CD4-positive, alpha-beta T cell treated with Interleukin-4 for 1 hour (primary cell): ENCODE measurements around the gene RFNG.

Source experiments
- DNase-seq, 2 donors: peaks; one replicate each; pipeline ENCODE4 v3.0.0-alpha.2; 2020 to 2022

RFNG gene

DNA sequence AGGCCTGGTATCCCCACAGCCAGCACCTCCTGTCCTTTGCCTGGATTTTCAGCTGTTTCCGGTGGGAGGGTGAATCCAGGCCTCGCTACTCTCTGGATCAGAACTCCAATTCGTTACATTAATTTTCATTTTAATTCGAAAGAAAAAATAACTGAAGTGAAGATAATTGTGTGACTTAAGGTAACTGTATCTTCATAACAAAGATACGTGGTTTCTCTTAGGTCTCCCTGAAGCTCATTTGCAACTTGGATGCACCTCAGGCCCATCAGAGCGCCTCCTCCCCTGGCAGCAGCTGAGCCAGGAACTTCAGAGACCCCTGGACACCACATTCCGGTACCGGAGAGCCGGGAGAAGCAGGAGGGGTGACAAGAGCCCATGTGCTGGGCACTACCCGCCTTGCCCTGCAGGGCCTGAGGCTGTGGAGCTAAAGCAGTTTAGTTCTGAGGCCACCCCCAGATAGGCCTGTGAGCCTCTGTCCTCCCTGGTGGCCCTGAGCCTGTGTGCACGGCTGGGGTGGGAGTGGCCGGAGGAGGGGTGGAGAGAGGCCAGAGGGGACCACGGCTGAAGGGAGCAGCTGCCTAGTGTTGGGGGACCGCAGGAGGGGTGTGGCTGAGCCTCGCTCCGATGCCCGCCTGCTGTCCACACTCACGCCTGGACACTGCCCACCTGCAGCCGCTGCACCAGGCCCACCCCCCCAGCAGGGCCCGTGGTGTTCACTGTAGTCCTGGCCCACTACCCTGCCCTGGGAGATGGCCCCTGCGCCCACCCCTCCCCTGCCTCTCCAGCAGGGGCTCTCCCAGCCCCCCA, 25.4 kb upstream of the RFNG start:
- no peak for DNase-seq

DNA sequence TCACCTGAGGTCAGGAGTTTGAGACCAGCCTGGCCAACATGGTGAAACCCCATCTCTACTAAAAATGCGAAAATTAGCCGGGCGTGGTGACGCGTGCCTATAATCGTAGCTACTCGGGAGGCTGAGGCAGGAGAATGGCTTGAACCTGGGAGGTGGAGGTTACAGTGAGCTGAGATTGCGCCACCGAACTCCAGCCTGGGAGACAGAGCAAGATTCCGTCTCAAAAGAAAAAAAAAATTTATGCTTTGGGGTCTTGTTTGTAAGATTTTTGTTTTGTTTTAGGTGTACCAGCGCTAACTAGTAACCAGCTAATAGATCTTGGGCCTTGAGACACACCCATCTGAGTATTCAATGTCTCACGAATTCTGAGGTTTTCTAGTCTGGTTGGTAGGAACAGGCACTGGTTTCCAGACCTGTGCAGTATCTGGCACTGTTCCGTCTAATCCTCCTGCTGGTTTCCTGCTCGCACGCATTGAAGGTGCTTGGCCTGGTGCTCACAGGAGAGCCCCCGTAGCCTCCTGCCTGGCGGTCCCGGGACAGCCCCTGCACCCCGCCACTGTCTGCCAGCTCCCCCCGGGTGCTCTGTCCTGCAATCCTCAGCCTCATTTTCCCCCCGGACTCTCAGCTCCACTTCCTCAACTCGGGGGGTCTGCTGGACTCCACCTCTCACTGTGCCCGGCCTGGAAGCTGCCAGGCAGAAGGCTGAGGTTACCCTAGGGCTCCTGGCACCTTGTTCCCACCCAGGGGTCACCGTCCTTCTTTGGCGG, 24.6 kb upstream of the RFNG start:
- DNase-seq: no peak

DNA sequence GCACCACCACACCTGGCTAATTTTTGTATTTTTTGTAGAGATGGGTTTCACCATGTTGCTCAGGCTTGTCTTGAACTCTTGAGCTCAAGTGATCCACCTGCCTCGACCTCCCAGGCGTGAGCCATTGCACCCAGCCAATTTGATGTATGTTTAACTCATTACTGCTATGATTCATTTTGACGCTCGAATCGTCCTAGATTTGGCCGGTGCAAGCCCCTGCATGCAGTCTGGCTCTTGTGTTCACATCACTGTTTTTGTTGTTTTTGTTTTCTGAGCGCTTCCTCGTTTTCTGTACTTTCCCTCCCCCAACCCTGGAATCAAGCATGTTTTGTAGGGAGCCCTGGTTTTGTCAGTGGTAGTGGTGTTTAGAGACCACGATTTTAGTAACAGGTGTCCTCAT, 21.8 kb upstream of the RFNG start:
- DNase-seq: no peak

DNA sequence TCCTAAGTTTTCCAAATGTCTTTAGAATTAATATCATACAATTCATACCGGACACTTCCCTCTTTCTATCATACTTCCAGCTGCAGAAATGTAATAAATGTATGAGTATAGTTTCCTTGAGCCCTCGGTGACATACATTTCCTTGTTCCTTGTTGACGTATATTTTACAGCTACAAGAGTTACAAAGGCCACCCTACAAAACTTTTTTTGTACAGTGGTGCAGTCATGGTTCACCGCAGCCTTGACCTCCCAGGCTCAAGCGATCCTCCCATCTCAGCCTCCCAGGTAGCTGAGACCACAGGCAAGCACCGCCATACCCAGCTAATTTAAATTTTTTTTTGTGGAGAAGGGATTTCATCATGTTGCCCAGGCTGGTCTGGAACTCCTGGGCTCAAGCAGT, 21.2 kb upstream of the RFNG start:
- DNase-seq: no peak

DNA sequence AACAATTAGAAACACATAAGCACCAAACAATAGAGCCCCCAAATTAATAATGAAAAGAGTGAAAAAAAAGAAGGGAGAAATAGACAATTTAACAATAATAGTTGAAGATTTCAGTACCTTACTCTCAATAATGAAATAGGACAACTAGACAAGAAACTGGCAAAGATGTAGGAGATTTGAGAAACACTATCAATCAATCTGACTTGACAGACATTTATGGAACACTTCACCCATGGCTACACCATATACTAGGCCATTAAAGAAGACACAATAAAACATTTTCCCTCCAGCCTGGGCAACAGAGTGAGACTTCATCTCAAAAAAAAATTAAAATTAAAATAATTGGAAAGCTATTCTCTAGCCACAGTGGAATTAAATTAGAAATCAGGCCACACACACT, 19.0 kb upstream of the RFNG start:
- DNase-seq: no peak

DNA sequence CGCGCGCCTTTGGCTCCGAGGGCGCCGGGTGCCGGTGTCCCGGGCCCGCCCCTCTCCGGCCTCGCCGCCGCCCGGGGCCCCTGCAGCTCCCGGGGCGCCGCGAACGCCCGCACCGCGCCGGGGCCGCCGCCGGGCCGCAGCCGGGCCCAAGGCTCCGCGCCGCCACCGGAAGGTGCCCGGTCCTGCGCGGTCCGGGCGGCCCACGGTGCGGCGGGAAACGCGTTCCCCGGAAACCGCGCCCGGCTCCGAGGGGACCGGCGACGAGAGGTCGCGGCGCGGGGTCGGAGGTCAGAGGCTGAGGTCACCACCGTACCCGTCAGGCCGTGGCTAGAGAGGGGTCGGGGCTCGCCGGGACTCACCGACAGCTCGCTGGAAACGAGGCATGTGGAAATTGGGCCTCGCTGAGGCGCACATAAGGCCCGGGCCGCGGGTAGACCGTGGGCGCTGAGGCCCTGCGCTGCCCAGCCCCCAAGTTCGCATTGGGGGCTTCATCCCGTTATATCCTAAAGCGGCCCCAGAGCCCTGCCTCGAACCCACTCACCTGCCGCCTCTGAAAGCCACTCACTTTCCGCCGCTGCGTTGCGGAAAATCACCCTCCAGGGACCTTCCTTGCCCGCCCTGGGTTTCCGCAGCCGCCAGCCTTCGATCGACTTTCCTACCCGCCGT, 14.2 kb upstream of the RFNG start, which contains the start of gene DUS1L:
TSS of gene DUS1L (minus strand) at position 167 of the 666 bp plus-strand sequence. CDS start 745 bp downstream, outside the sequence.
- DNase-seq: peak; percentile 64 to 75

DNA sequence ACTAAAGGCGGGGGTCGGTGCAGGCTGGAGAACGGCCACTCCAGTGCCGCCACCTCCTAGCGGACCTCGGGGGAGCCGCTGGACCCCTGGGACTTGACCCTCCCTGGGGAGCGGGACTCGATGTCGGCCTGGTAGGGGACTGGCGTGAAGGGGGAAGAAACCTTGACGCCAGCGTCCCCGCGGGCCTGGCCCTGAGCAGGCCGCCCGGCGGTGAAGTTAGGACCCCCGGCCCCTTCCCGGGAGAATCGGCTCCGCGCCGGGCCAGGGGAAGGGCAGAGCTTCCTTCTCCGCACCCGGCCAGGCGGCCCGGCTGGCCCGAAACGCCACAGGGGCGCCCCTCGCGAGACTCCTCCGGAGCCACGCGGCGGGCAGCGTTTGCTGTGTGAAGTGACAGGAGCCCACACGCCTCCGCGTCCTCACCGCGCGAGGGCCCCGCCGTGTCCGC, 13.6 kb upstream of the RFNG start:
- no peak for DNase-seq

DNA sequence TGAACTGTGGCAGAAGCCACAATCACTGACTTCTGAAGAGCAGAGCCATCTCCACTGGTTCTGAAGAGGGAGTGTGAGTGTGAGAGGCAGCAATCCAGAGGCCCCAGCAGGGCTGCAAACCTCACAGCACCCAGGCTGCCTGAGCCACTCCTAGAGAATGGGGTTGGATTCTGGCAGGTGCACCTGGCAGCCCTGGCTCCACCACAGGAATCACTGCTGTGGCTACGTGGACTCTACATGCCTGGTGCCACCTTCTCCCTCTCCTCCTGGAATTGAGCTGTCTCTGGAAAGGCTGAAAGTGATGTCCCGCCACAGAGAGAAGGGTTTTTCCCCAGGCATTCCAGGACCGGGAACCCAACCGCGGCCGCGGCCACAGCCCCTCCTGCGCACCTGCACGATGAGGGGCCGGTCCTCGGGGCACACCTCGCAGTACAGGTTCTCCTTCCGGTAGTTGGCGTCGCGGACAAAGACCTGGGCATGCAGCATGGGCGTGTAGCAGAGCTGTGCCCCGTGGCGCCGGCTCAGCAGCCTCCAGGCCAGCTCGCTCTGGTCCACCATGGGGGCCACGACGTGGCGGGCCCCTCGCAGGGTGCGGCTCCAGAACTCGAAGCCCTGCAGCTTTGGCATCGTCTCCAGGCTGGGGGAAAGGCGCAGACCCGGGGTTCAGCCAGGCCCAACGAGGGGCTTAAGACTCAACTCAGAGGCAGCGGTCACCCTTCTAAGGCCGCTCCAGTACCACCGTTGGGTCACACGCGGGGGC, 13.0 kb upstream of the RFNG start:
- DNase-seq: no peak

DNA sequence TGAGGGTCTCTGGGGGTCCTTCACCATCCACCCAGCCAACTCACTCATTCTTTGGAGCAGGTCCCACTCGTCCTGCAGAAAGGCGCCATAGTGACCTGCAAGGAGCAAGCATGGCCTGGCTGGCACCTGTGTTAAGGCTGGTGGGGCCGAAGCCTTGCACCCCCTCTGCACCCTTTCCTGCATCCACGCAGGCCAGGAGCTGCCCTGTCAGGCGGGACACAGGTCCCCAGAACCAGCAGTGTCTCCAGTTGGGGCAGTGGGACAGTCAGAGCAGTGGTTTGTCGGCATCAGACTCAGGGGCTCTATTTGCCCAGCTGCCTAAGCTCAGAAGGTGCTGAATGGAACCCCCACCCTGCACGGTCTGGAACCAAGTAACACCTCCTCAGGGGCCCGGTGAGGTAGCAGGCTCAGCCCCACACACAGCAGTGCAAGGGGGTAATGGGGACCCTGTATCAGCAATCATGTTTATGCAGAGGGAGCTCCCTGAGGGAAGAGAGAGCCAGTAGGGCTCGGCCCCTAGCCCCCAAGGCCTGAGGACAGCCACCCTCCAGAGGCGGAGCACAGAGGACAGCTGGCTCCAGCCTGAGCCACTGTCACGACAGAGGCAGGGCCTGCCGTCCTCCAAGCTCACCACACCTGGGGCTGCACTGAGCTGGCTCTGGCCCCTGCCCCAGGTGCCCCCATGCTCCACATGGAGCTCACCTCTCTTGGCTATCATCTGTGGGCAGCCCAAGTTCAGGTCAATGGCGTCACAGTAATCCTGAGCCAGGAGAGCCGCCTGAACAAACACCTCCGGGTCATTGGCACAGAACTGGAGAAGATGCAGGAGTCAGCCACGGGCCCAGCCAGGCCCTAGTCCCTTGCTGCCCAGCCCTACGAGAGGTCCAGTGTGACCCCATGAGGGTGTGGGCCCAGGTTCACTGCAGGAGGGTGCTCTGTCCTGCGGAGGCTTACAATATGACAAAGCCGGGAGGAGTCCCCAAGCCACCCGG, 12.1 kb upstream of the RFNG start:
- no peak for DNase-seq

DNA sequence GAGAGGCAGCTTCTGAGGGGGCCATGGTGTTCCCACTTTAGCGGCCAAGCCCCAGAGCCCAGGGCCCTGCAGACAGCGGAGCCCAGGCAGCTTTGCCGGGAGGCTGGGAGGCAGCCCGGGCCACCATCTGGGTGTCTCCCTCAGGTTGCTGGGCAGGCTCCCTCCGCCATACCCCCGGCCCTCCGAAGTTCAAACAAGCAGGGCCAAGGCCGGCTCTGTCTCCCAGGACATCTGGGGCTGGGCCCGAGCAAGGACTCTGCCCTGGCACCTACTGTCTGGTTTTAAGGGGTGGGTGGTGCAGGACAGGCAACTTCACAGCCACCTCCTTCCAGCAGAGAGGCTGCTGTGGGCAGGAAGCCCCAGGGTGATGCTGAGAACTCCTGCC, 11.4 kb upstream of the RFNG start:
- no peak for DNase-seq

DNA sequence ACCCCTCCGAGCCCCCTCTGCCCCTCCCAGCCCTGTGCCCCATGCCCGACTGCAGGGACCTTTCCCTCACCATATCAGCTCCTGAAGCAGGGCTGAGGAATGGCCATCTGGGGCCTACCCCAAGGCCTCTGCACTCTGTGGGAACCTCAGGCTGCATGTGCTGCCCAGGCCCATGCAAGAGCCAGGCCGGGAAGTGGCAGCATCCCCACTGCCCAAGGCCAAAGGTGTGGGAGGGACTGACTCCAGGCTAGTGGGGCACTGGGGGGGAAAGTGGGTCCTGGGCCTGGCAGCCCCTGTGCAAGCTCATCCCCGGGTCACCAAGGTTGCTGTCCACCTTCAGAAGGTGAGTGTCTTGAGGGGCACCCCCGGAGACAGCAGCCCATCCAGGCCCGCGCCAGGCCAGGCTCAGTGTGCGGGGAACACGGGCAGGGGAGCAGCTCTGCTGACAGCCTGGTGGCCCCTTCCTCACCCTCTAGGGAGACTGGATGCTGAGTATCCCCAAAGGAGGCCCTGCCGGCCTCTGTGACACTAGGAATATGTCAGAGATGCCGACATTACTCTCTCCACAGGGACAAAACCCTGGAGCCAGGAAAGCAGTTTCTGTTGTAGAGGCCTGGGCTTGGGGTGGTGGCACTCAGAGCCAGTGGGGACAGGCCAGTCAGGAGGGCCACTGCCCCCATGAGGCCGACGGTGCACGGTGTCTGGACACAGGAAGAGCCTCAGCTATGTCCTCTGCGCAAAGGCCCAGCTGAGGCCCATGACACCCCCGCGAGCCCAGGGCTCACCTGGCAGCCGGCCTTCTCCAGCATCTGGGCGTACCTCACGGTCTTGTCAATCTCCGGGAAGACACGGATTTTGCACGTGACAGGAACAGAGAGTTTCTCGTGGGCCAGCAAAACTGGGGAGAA, 10.7 kb upstream of the RFNG start:
- no peak for DNase-seq

DNA sequence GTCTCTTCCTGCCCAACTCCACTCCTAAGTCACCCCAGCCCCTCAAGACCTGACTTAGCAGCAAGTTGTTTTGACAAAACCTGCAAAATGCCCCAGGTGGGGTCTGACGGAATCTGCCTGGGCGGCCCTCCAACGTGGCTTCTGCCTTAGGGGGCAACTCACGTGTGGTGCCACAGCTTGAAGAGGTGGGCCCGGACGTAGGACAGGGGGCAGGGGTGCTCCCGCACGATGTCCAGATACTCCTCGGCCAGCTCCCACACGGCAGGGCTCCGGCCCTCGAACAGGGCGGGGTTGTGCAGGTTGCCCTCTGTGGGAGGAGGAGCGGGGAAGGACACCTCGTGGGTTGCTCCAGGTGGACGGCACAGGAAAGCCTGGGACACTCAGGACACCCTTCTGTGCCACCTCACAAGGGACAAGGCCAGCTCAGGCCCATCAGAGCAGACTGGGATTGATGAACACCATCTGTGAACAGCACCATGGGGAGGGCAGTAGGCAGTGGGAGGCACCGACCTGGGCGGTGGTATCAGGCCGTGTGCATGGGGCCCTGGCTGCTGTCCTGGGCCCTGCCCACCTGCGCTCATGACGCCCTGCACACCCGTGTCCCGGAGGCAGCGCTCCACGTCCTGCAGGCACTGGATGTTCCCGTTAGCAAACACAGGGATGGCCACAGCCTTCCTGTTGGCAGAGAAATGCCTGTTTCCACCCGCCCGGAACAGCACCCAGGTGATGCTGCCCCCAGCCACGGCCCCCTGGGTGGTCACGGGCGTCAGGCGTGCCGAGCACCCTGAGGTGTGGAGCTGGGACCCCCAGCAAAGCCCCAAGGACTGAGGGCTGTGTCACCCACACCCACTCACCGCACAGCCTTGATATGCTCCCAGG, 9.7 kb upstream of the RFNG start:
- no peak for DNase-seq

DNA sequence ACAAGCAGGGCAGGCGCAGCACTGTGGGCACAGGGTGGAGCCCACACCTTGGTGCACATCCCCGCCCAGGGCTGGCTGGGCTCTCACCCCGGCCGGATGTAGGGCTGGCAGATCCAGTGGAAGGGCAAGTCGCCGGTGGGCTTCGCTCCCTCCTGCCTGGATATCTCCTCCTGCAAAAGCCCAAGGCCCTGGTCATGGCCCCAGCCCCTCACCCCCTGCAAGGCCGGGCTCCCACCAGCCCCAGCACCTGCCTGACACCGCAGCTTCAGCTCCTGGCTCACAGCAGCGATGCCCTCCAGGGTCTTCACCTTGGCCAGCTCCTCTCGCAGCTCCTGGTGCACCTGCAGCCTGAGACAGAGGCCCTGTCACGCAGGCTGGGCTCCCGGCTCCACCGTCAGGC, 9.0 kb upstream of the RFNG start:
- no peak for DNase-seq

DNA sequence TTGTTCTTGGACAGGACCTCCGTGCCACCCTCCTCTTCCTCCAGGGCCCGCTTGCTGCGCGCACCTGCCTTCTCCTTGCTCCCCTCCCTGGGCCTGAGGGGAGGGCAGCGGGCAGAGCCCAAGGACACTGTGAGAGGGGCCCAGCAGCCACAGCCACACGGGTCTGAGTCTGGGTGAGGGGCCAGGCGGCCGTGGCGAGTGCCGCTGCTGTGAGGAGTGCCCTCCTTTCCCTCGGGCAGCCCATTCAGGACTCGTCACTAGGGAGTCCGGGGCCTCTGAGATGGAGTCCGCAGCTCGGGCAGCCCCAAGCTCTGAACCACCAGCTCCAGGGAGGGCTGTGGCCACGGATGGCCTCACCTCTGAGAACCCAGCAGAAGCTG, 8.4 kb upstream of the RFNG start:
- DNase-seq: no peak

DNA sequence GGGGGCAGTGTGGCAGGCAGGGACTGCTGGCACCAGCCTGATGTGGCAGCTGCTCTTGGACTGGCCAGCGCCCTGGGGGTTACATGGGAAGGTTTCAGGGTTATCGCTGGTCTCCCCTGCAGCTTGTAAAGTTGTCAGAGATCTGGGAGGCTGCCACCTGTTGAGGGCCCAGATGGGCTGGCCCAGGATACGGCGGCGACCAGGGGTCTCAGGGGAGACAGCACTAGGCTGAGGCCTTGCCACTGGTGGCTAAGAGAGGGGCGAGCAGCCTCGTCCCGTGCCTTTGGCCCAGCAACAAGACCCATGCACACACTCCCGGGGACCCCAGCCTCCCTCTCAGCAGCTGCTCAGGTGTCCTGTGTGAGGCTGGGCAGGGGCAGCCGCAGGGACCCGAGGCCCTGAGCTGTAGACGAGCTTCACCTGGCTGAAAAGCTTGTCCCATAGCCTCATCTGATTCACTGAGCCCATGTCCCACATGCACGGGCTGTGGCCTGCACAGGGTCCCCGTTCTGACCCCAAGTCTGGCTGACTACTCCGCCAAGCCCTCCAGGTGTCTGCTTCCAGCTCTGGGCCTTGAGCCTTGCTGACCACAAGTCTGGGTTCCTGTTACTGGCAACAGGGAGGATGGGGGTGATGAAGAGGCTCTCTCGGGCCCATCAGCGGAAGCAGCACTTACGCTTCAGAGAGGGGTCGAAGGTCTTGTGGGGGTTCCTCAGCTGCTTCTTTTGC, 7.8 kb upstream of the RFNG start:
- DNase-seq: no peak

DNA sequence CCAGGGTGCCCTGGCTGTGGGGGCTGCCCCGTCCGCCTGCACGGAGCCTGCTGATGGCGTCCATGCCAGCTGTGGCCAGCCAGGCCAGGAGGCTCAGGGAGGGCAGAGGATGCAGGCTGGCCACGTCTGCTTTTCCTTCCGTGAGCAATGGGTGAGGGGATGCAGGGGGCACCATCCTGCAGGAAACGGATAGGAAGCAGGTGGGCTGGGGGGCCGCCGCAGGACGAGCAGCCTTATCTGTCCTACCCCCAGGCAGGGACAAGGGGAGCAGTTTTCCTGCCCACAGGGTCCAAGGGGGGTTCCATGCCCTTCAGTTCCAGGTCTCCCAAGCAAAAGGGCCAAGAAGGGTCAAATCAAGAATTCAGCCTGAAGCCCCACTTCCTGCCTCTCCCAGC, 7.2 kb upstream of the RFNG start:
- DNase-seq: no peak

DNA sequence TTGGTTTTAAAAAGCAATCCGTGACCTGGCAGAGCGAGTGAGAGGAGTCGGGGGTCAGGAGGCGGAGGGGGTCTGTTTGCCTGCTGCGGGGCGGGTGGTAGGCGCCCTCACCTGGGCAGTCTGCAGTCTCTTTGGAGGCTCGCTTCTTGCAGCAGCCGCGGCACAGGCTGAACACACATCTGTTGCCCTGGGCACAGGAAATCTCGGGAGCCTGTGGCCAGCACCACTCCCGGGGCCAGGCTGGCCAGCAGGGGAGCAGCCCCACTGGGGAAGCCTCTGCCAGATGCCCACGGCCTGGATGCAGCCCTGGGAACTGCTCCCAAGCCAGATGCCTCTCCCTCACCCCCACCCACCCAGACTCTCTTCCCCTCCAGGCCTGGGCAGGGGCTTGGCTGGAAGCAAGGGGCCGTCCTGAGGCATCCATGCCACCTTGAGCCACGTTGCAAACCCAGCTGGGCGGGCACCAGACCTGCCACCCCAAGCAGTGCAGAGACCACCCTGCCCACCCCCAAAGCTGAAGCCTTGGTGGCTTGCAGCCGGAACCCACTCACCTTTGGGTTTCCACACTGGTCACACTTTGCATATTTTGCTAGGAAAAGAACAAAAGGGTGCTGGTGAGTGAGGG, 6.7 kb upstream of the RFNG start:
- no peak for DNase-seq
